Stimulated activated memory B cell treated with anti-CD40 and anti-IgM and Interleukin-4, amounts not matched to agents 10 μg/mL and 1 μg/mL and 100 μg/mL, for 72 hours (primary cell): ENCODE measurements around the gene DLGAP5.

Experiments used
- ATAC-seq: fragments of 150-1000 bp; cut with Tn5 transposase; 2 replicates; pipeline ENCODE4 v1.10.0; 2021
- H3K27ac Mint-ChIP-seq: one replicate; pipeline ENCODE4 v1.8.0; 2022; ENCODE audit warnings: mild to moderate bottlenecking, mixed read lengths
- H3K27me3 Mint-ChIP-seq: one replicate; pipeline ENCODE4 v1.8.0; 2022; ENCODE audit warnings: mixed read lengths
- H3K36me3 Mint-ChIP-seq: one replicate; pipeline ENCODE4 v1.8.0; 2022; ENCODE audit warnings: mixed read lengths
- H3K4me1 Mint-ChIP-seq: one replicate; pipeline ENCODE4 v1.8.0; 2022; ENCODE audit warnings: mixed read lengths
- H3K4me3 Mint-ChIP-seq: one replicate; pipeline ENCODE4 v1.8.0; 2022; ENCODE audit warnings: mild to moderate bottlenecking, moderate library complexity, mixed read lengths
- H3K9me3 Mint-ChIP-seq: one replicate; pipeline ENCODE4 v1.8.0; 2022; ENCODE audit warnings: mixed read lengths

DLGAP5 gene

GRCh38 chr14:55191203-55192053 is at the start of gene DLGAP5:
TSS of gene DLGAP5 (minus strand) at chr14:55191585. CDS start at chr14:55189179, 2,406 bp downstream.
- peak within 1 kb of the TSS; percentile 83 for H3K4me3 Mint-ChIP-seq
- no peaks in the 10 kb centered on the region for H3K9me3 Mint-ChIP-seq
- ATAC-seq = peak; percentile 99
- no peaks in the 10 kb centered on the region for H3K36me3 Mint-ChIP-seq
- H3K4me1 Mint-ChIP-seq = peaks cover 6% of the 10 kb centered on the region
- H3K27ac Mint-ChIP-seq = peak within 1 kb of the TSS; percentile 63
- H3K27me3 Mint-ChIP-seq = no peaks in the 10 kb centered on the region

- Mint-ChIP-seq H3K27ac (no peak overlapping the region), H3K9me3 (no peaks in the 10 kb centered on the region), H3K4me1 (peaks cover 11% of the 10 kb centered on the region), H3K27me3 (peaks cover 32% of the 10 kb centered on the region), H3K4me3 (no peak overlapping the region), H3K36me3 (no peaks in the 10 kb centered on the region)
- no peak for ATAC-seq
These were observed 49.3 kb upstream of the DLGAP5 start for GRCh38 chr14:55240526-55241178.

GRCh38 chr14:55239320-55239719 is 47.9 kb upstream of the DLGAP5 start:
- Mint-ChIP-seq H3K9me3 (peaks cover 6% of the 10 kb centered on the region), H3K36me3 (no peaks in the 10 kb centered on the region), H3K27ac (no peak overlapping the region), H3K4me1 (peaks cover 11% of the 10 kb centered on the region), H3K4me3 (no peak overlapping the region), H3K27me3 (peaks cover 32% of the 10 kb centered on the region)
- ATAC-seq = no peak

GRCh38 chr14:55238019-55238680 is 46.8 kb upstream of the DLGAP5 start:
- ATAC-seq = no peak
- Mint-ChIP-seq H3K27ac (no peak overlapping the region), H3K27me3 (peaks cover 32% of the 10 kb centered on the region)

GRCh38 chr14:55233591-55233990 is 42.2 kb upstream of the DLGAP5 start:
- no peak for ATAC-seq
- Mint-ChIP-seq H3K4me1 (peaks cover 9% of the 10 kb centered on the region), H3K9me3 (peaks cover 6% of the 10 kb centered on the region), H3K27ac (no peak overlapping the region), H3K36me3 (no peaks in the 10 kb centered on the region), H3K27me3 (peaks cover 6% of the 10 kb centered on the region), H3K4me3 (no peak overlapping the region)

More at GRCh38 chr14:55238019-55238680, 46.8 kb upstream of the DLGAP5 start:
- Mint-ChIP-seq H3K4me3 (no peak overlapping the region), H3K9me3 (peaks cover 6% of the 10 kb centered on the region), H3K36me3 (no peaks in the 10 kb centered on the region), H3K4me1 (peaks cover 11% of the 10 kb centered on the region)

- Mint-ChIP-seq H3K9me3 (peaks cover 6% of the 10 kb centered on the region), H3K4me1 (no peaks in the 10 kb centered on the region), H3K27me3 (peaks cover 11% of the 10 kb centered on the region), H3K4me3 (no peak overlapping the region), H3K27ac (no peak overlapping the region), H3K36me3 (peaks cover 4% of the 10 kb centered on the region)
- ATAC-seq = no peak
These were observed 36.9 kb upstream of the DLGAP5 start for GRCh38 chr14:55228261-55228660.

GRCh38 chr14:55223364-55223763 is 32.0 kb upstream of the DLGAP5 start:
- no peak for ATAC-seq
- H3K27ac Mint-ChIP-seq = no peak overlapping the region
- peaks cover 4% of the 10 kb centered on the region for H3K36me3 Mint-ChIP-seq
- H3K9me3 Mint-ChIP-seq = peaks cover 6% of the 10 kb centered on the region
- no peaks in the 10 kb centered on the region for H3K4me1 Mint-ChIP-seq
- H3K4me3 Mint-ChIP-seq = no peak overlapping the region
- H3K27me3 Mint-ChIP-seq = peaks cover 11% of the 10 kb centered on the region

- Mint-ChIP-seq H3K36me3 (peaks cover 4% of the 10 kb centered on the region), H3K27me3 (peaks cover 4% of the 10 kb centered on the region), H3K9me3 (peaks cover 5% of the 10 kb centered on the region), H3K27ac (no peak overlapping the region), H3K4me1 (no peaks in the 10 kb centered on the region), H3K4me3 (no peak overlapping the region)
- ATAC-seq = no peak
These were observed 30.6 kb upstream of the DLGAP5 start for GRCh38 chr14:55221968-55222367.

- peaks cover 3% of the 10 kb centered on the region for H3K9me3 Mint-ChIP-seq
- ATAC-seq = no peak
- H3K36me3 Mint-ChIP-seq = peaks cover 4% of the 10 kb centered on the region
- no peaks in the 10 kb centered on the region for H3K27me3 Mint-ChIP-seq
- H3K4me1 Mint-ChIP-seq = no peaks in the 10 kb centered on the region
- H3K27ac Mint-ChIP-seq = no peak overlapping the region
- no peak overlapping the region for H3K4me3 Mint-ChIP-seq
These were observed 29.8 kb upstream of the DLGAP5 start for GRCh38 chr14:55221186-55221585.

GRCh38 chr14:55220230-55220629 is 28.8 kb upstream of the DLGAP5 start:
- no peak overlapping the region for H3K27ac Mint-ChIP-seq
- no peaks in the 10 kb centered on the region for H3K9me3 Mint-ChIP-seq
- H3K27me3 Mint-ChIP-seq = no peaks in the 10 kb centered on the region
- ATAC-seq = no peak
- no peaks in the 10 kb centered on the region for H3K4me1 Mint-ChIP-seq
- H3K36me3 Mint-ChIP-seq = no peaks in the 10 kb centered on the region
- H3K4me3 Mint-ChIP-seq = no peak overlapping the region

- ATAC-seq = no peak
- Mint-ChIP-seq H3K9me3 (no peaks in the 10 kb centered on the region), H3K4me1 (peaks cover 6% of the 10 kb centered on the region), H3K4me3 (no peak overlapping the region), H3K36me3 (no peaks in the 10 kb centered on the region), H3K27me3 (no peaks in the 10 kb centered on the region), H3K27ac (no peak overlapping the region)
These were observed 21.2 kb upstream of the DLGAP5 start for GRCh38 chr14:55212634-55213033.

GRCh38 chr14:55207832-55208231 is 16.4 kb upstream of the DLGAP5 start:
- no peak overlapping the region for H3K4me3 Mint-ChIP-seq
- H3K36me3 Mint-ChIP-seq = no peaks in the 10 kb centered on the region
- no peaks in the 10 kb centered on the region for H3K9me3 Mint-ChIP-seq
- H3K27me3 Mint-ChIP-seq = no peaks in the 10 kb centered on the region
- H3K4me1 Mint-ChIP-seq = peaks cover under 1% of the 10 kb centered on the region
- H3K27ac Mint-ChIP-seq = no peak overlapping the region
- ATAC-seq = no peak

GRCh38 chr14:55206175-55206693 is 14.8 kb upstream of the DLGAP5 start:
- Mint-ChIP-seq H3K36me3 (no peaks in the 10 kb centered on the region), H3K27me3 (peaks cover 2% of the 10 kb centered on the region), H3K27ac (no peak overlapping the region), H3K4me3 (no peak overlapping the region), H3K4me1 (no peaks in the 10 kb centered on the region), H3K9me3 (no peaks in the 10 kb centered on the region)
- no peak for ATAC-seq

GRCh38 chr14:55201219-55202101 is 10.1 kb upstream of the DLGAP5 start:
- Mint-ChIP-seq H3K4me1 (no peaks in the 10 kb centered on the region), H3K36me3 (no peaks in the 10 kb centered on the region), H3K9me3 (no peaks in the 10 kb centered on the region), H3K27me3 (peaks cover 12% of the 10 kb centered on the region), H3K27ac (no peak overlapping the region), H3K4me3 (no peak overlapping the region)
- ATAC-seq = no peak
